PC-3 (cell line): Measurements from ENCODE around the gene PCBP2. TPM values are rescaled to one million over a fixed set of nuclear protein-coding genes. Genes with fewer than 3 reads are reported as not detected.
"Not testable (repeated sequence)": the region's sequence is repeated elsewhere in the genome, so short reads cannot be mapped to it uniquely, and the experiment has no call there.

Experiments
- ATAC-seq: fragments of 200-7000 bp; cut with Tn5 transposase; 2 replicates; pipeline ENCODE4 v1.9.1; 2020; ENCODE audit warnings: mild to moderate bottlenecking, moderate library complexity
- BruUV-seq: library from RNA; stranded (reverse); fragments of 400-500 nt; replicated peaks from 2 replicates; lab custom pipeline; 2021; lab: Mats Ljungman, UMichigan
- CTCF ChIA-PET: fragments of 300-600 bp; sonication (Branson Sonifier 250); formaldehyde crosslinking; loops from one replicate; lab custom pipeline; 2022; ENCODE audit warnings: antibody characterized with exemption; lab: Charles Lee
- POLR2A ChIA-PET: fragments of 300-600 bp; sonication (Branson Sonifier 250); formaldehyde crosslinking; loops from one replicate; lab custom pipeline; 2022; ENCODE audit warnings: antibody characterized with exemption; ENCODE audit not compliant: unreplicated experiment; lab: Charles Lee
- DNase-seq: peaks from one replicate; pipeline ENCODE4 v3.0.0-alpha.2; 2015
- H2AFZ ChIP-seq: fragments of 300-600 bp; sonication (generic); 2 replicates; pipeline ENCODE4 v1.6.0; 2016; ENCODE audit warnings: antibody characterized with exemption, low read length
- H3F3A ChIP-seq: fragments of 300-600 bp; sonication (generic); one replicate; pipeline ENCODE4 v1.6.0; 2017; ENCODE audit warnings: antibody characterized with exemption, low read length, control low read depth, mild to moderate bottlenecking; ENCODE audit not compliant: unreplicated experiment
- H3K27ac ChIP-seq: fragments of 300-600 bp; sonication (generic); 2 replicates; pipeline ENCODE4 v1.5.1; 2016; ENCODE audit warnings: mild to moderate bottlenecking, low read length
- H3K27me3 ChIP-seq: fragments of 300-600 bp; sonication (generic); 2 replicates; pipeline ENCODE4 v1.6.1; 2016; ENCODE audit warnings: low read length, mixed read lengths
- H3K36me3 ChIP-seq: fragments of 300-600 bp; sonication (generic); 2 replicates; pipeline ENCODE4 v1.6.1; 2016; ENCODE audit warnings: low read depth, mixed run types, low read length, mixed read lengths
- H3K4me1 ChIP-seq: fragments of 300-600 bp; sonication (generic); 2 replicates; pipeline ENCODE4 v1.5.1; 2016; ENCODE audit warnings: low read length; ENCODE audit not compliant: insufficient read depth
- H3K4me2 ChIP-seq: fragments of 300-600 bp; sonication (generic); 2 replicates; pipeline ENCODE4 v1.6.0; 2016; ENCODE audit warnings: low read length
- H3K4me3 ChIP-seq: fragments of 300-600 bp; sonication (generic); 2 replicates; pipeline ENCODE4 v1.5.1; 2016; ENCODE audit warnings: mild to moderate bottlenecking, low read length, mixed read lengths
- H3K79me2 ChIP-seq: fragments of 300-600 bp; sonication (generic); 2 replicates; pipeline ENCODE4 v1.6.1; 2017; ENCODE audit warnings: low read length, mixed read lengths
- H3K9ac ChIP-seq: fragments of 300-600 bp; sonication (generic); 2 replicates; pipeline ENCODE4 v1.6.0; 2016; ENCODE audit warnings: mild to moderate bottlenecking, low read length
- H3K9me2 ChIP-seq: fragments of 300-600 bp; sonication (generic); replicated peaks from 2 replicates; pipeline ENCODE4 v1.6.1; 2016; ENCODE audit warnings: mixed run types, low read length, mixed read lengths
- H3K9me3 ChIP-seq: fragments of 300-600 bp; sonication (generic); 2 replicates; pipeline ENCODE4 v1.6.1; 2016; ENCODE audit warnings: low read length, mixed read lengths
- H4K20me1 ChIP-seq: fragments of 300-600 bp; sonication (generic); 2 replicates; pipeline ENCODE4 v1.6.1; 2016; ENCODE audit warnings: low read length, mixed read lengths
- EZH2 ChIP-seq: fragments of 300-600 bp; sonication (generic); IDR thresholded peaks from one replicate; pipeline ENCODE4 v1.6.1; 2017; ENCODE audit warnings: antibody characterized with exemption, mild to moderate bottlenecking, low read length; ENCODE audit not compliant: unreplicated experiment
- EZH2phosphoT487 ChIP-seq: fragments of 300-600 bp; sonication (generic); IDR thresholded peaks from 2 replicates; pipeline ENCODE4 v1.6.1; 2018; ENCODE audit warnings: mild to moderate bottlenecking, antibody characterized with exemption, low read length, borderline replicate concordance
- intact Hi-C: fragments of 100-400 bp; cut with micrococcal nuclease; formaldehyde crosslinking; loops from 2 replicates; pipeline ENCODE4 v1.9.0; 2023
- total RNA-seq: library from RNA; depleted of rRNA; stranded (reverse); fragments of >200 nt; gene quantifications from 2 replicates; pipeline ENCODE4 v1.2.3, GENCODE V29; 2014
- TF ChIP-seq, protein P1 (sequence below): fragments of 300-600 bp; sonication (generic); conservative IDR thresholded peaks from 2 replicates; pipeline ENCODE4 v1.5.1; 2017; ENCODE audit warnings: antibody characterized with exemption, low read depth, mild to moderate bottlenecking, low read length

The PCBP2 gene
- total RNA-seq, 1 experiment from 2014 or later: 204 TPM

DNA sequence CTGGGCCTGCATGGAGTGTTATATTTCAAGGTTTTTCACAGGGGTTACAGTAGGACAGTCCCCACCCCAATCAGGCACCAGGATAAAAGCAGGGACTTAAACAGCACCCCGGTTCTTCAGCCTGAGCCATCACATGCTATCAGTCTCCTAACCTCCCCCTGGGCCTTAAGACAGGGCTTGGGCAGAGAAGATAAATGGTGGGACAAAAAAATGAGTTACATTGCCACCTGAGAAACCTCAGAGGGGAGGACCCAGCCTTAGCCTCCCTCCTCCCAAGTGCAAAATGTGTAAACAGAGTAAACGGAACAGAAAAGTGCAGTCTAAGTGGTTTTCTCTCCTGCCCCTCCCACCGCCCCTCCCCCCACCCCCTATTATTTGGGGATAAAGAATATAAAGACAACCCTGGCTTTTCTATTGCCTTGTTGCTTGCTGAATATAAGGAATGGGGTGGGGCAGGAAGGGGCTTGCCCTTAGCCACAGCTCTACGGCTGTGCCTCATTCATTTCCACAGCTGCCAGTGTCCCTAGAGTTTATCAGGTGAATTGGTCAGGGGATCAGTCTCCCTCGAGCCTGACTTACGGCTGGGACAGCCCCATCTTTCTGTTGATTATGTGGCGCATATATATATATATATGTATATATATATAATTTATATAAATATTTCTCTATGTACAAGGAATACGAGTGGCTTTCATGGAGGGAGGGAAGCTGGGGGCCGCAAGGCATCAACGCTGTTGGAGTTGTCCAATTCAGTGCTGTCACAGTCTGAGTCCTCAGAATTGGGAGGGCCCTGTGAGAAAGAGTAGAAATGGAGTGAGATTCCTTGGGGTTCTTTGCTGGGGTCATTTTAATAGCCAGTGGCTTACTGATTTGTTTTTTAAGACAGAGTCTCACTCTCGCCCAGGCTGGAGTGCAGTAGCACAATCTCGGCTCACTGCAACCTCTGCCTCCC is 28.9 kb downstream of the PCBP2 start:
- H3K9ac ChIP-seq: no peak overlapping the region
- no peak overlapping the region for H2AFZ ChIP-seq
- ChIA-PET CTCF (interaction anchor here (0.7 to 1.0 kb wide), 2 partner anchors 28 to 726 kb away, joined by 3 to 4 read pairs; no protein-coding TSS in a partner anchor), POLR2A (interaction anchor here (0.6 kb wide), 1 partner anchor 40 kb away, joined by 3 read pairs; no protein-coding TSS in a partner anchor)
- intact Hi-C loops: no loop called here
- no TSS peak for BruUV-seq
- ATAC-seq (no peak), DNase-seq (no peak)
- no peak overlapping the region for H3K27ac ChIP-seq
- no peaks in the 10 kb centered on the region for H3K4me1 ChIP-seq
- peaks cover 68% of the 10 kb centered on the region for H3K36me3 ChIP-seq
- H3K79me2 ChIP-seq: peaks cover 10% of the 10 kb centered on the region
- peaks cover 49% of the 10 kb centered on the region for H4K20me1 ChIP-seq
- no peaks in the 10 kb centered on the region for H3K9me3 ChIP-seq
- H3K27me3 ChIP-seq: no peaks in the 10 kb centered on the region
- H3K4me3 ChIP-seq: no peak overlapping the region
- H3K4me2 ChIP-seq: no peak overlapping the region
- H3F3A ChIP-seq: peaks cover 25% of the 10 kb centered on the region
- TF ChIP-seq EZH2 (no peak), EZH2phosphoT487 (no peak)
- TF ChIP-seq, protein P1, sequence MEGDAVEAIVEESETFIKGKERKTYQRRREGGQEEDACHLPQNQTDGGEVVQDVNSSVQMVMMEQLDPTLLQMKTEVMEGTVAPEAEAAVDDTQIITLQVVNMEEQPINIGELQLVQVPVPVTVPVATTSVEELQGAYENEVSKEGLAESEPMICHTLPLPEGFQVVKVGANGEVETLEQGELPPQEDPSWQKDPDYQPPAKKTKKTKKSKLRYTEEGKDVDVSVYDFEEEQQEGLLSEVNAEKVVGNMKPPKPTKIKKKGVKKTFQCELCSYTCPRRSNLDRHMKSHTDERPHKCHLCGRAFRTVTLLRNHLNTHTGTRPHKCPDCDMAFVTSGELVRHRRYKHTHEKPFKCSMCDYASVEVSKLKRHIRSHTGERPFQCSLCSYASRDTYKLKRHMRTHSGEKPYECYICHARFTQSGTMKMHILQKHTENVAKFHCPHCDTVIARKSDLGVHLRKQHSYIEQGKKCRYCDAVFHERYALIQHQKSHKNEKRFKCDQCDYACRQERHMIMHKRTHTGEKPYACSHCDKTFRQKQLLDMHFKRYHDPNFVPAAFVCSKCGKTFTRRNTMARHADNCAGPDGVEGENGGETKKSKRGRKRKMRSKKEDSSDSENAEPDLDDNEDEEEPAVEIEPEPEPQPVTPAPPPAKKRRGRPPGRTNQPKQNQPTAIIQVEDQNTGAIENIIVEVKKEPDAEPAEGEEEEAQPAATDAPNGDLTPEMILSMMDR: no peak
- H3K9me2 ChIP-seq: no peaks in the 10 kb centered on the region

DNA sequence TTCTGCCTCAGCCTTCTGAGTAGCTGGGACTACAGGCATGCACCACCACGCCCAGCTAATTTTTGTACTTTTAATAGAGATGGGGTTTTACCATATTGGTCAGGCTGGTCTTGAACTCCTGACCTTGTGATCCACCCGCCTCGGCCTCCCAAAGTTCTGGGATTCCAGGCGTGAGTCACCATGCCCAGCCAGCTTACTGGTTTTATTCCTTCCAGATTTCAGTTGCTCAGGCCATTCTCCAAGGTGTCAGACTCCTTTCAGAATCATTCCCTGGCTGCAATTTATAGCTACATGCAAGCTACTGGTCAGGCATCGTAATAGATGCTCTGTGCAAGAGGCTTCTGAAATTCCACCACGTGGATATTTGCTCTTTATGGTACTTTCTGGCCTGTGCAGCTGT is 29.6 kb downstream of the PCBP2 start:
- Histone ChIP-seq H3F3A (peaks cover 25% of the 10 kb centered on the region), H4K20me1 (peaks cover 42% of the 10 kb centered on the region), H3K36me3 (peaks cover 65% of the 10 kb centered on the region)
- POLR2A ChIA-PET: interaction anchor here (0.6 kb wide), 1 partner anchor 40 kb away, joined by 3 read pairs; no protein-coding TSS in a partner anchor
- H3K4me1 ChIP-seq, DNase-seq, H2AFZ ChIP-seq, BruUV-seq, H3K4me2 ChIP-seq, H3K27me3 ChIP-seq, H3K9me3 ChIP-seq, H3K9ac ChIP-seq, ATAC-seq, H3K27ac ChIP-seq, intact Hi-C loops, H3K4me3 ChIP-seq, H3K79me2 ChIP-seq, H3K9me2 ChIP-seq: not testable (repeated sequence)
- CTCF ChIA-PET: interaction anchor here (0.8 to 1.0 kb wide), 2 partner anchors 24 to 27 kb away, joined by 4 to 9 read pairs; no protein-coding TSS in a partner anchor

DNA sequence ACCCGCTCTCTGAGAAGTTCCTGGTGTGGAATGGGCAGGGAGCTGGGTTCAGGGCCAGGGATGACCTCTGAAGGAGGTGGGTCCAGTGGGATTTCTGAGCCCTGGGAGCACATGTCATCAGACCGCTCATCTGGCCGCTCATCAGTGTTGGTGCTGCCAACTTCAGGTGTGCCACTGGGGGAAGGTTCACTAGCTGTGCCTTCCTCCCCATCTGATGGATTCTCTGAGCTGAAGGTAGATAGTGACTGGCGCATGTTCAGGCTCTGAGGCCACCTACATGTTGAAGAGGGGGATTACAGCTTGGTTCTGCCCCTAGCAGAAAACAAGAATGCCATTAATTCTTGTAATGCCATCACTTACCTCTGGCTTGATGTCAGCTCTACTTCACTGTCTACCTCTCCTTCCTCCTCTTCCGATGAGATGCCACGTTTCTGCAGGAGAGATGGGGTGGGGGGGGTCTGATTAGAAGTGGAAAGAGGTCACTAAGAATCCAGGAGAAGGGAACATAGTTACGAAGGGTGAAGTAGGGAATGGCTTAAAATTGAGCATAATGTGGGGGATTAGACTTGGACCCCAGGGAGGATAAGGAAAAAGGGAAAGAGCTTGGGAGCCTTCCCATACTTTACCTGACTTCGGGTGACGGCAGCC is 30.2 kb downstream of the PCBP2 start:
- H3K9ac ChIP-seq: no peak overlapping the region
- no peak overlapping the region for H2AFZ ChIP-seq
- no peaks in the 10 kb centered on the region for H3K9me3 ChIP-seq
- no peaks in the 10 kb centered on the region for H3K9me2 ChIP-seq
- DNase-seq: peak; percentile 36
- peaks cover 59% of the 10 kb centered on the region for H3K36me3 ChIP-seq
- ATAC-seq: peak; percentile 26
- H3K4me3 ChIP-seq: no peak overlapping the region
- H3K27ac ChIP-seq: no peak overlapping the region
- ChIA-PET POLR2A (no interaction called here), CTCF (interaction anchor here (0.8 to 1.0 kb wide), 2 partner anchors 23 to 26 kb away, joined by 4 to 9 read pairs; no protein-coding TSS in a partner anchor)
- peaks cover 25% of the 10 kb centered on the region for H3F3A ChIP-seq
- H3K79me2 ChIP-seq: no peaks in the 10 kb centered on the region; the same call in 1 of the 2 replicates
- no peak overlapping the region for H3K4me2 ChIP-seq
- H4K20me1 ChIP-seq: peaks cover 37% of the 10 kb centered on the region
- BruUV-seq: TSS peak; percentile 4
- intact Hi-C loops: no loop called here
- H3K4me1 ChIP-seq: no peaks in the 10 kb centered on the region
- TF ChIP-seq, protein P1: peak; percentile 33
- TF ChIP-seq EZH2 (no peak), EZH2phosphoT487 (no peak)
- no peaks in the 10 kb centered on the region for H3K27me3 ChIP-seq
